Parathyroid adenoma (tissue), 2 donors: ENCODE results near the gene DPEP2.
A peak's percentile ranks its signal among the peaks of the same experiment; 100 is the strongest.
"Not testable (repeated sequence)": the region's sequence is repeated elsewhere in the genome, so short reads cannot be mapped to it uniquely, and the experiment has no call there.

Source experiments
- H2AFZ ChIP-seq: fragments of 300-600 bp; sonication (generic); one replicate; pipeline ENCODE4 v1.7.0; 2017; ENCODE audit warnings: antibody characterized with exemption, mild to moderate bottlenecking
- H3K27ac ChIP-seq: fragments of 300-600 bp; sonication (generic); one replicate; pipeline ENCODE4 v1.7.0; 2017
- H3K27me3 ChIP-seq: fragments of 300-600 bp; sonication (generic); one replicate; pipeline ENCODE4 v1.7.0; 2017; ENCODE audit warnings: low read length; ENCODE audit not compliant: control insufficient read depth, insufficient read depth
- H3K36me3 ChIP-seq: fragments of 300-600 bp; sonication (generic); one replicate; pipeline ENCODE4 v1.7.0; 2017; ENCODE audit warnings: low read length; ENCODE audit not compliant: control insufficient read depth, insufficient read depth
- H3K4me1 ChIP-seq: fragments of 300-600 bp; sonication (generic); one replicate; pipeline ENCODE4 v1.7.0; 2017; ENCODE audit warnings: control low read depth
- H3K4me2 ChIP-seq: fragments of 300-600 bp; sonication (generic); one replicate; pipeline ENCODE4 v1.7.0; 2017; ENCODE audit warnings: low read length
- H3K4me3 ChIP-seq: fragments of 300-600 bp; sonication (generic); one replicate; pipeline ENCODE4 v1.7.0; 2017; ENCODE audit warnings: low read depth, low read length
- H3K79me2 ChIP-seq: fragments of 300-600 bp; sonication (generic); one replicate; pipeline ENCODE4 v1.7.0; 2017; ENCODE audit warnings: control low read depth
- H3K9ac ChIP-seq: fragments of 300-600 bp; sonication (generic); one replicate; pipeline ENCODE4 v1.7.0; 2017; ENCODE audit warnings: mild to moderate bottlenecking
- H3K9me3 ChIP-seq: fragments of 300-600 bp; sonication (generic); one replicate; pipeline ENCODE4 v1.7.0; 2017; ENCODE audit warnings: low read length; ENCODE audit not compliant: control insufficient read depth
- CTCF ChIP-seq: fragments of 300-600 bp; sonication (generic); IDR thresholded peaks from one replicate; pipeline ENCODE4 v1.7.0; 2017; ENCODE audit warnings: antibody characterized with exemption, mild to moderate bottlenecking
- donor health status: primary hyperparathyroidism.

DPEP2 gene

GRCh38 chr16:67996666-67997065, 2.6 kb downstream of the DPEP2 start:
- Histone ChIP-seq H3K4me3 (no peak overlapping the region), H3K4me1 (no peaks in the 10 kb centered on the region), H3K36me3 (no peaks in the 10 kb centered on the region), H3K9me3 (no peaks in the 10 kb centered on the region), H3K27ac (no peak overlapping the region), H3K27me3 (no peaks in the 10 kb centered on the region), H3K79me2 (no peaks in the 10 kb centered on the region), H2AFZ (no peak overlapping the region), H3K4me2 (no peak overlapping the region), H3K9ac (no peak overlapping the region)
- TF ChIP-seq CTCF, result no peak

GRCh38 chr16:67995423-67995822, 3.9 kb downstream of the DPEP2 start:
- no peaks in the 10 kb centered on the region for H3K79me2 ChIP-seq

GRCh38 chr16:67994040-67994408, 5.3 kb downstream of the DPEP2 start:
- not testable (repeated sequence) for H3K4me3 ChIP-seq, H3K9ac ChIP-seq, H3K36me3 ChIP-seq, H3K4me2 ChIP-seq, H3K4me1 ChIP-seq, H3K27me3 ChIP-seq, H3K79me2 ChIP-seq, H3K9me3 ChIP-seq
- H2AFZ ChIP-seq, result peak overlapping the region; percentile 78
- H3K27ac ChIP-seq, result peak overlapping the region; percentile 11

More at GRCh38 chr16:67995423-67995822, 3.9 kb downstream of the DPEP2 start:
- Histone ChIP-seq H3K36me3 (no peaks in the 10 kb centered on the region), H3K27me3 (no peaks in the 10 kb centered on the region), H3K9me3 (no peaks in the 10 kb centered on the region), H3K4me2 (no peak overlapping the region), H3K9ac (no peak overlapping the region), H2AFZ (no peak overlapping the region), H3K4me1 (no peaks in the 10 kb centered on the region), H3K4me3 (no peak overlapping the region), H3K27ac (no peak overlapping the region)
- TF ChIP-seq CTCF, result no peak

DNA sequence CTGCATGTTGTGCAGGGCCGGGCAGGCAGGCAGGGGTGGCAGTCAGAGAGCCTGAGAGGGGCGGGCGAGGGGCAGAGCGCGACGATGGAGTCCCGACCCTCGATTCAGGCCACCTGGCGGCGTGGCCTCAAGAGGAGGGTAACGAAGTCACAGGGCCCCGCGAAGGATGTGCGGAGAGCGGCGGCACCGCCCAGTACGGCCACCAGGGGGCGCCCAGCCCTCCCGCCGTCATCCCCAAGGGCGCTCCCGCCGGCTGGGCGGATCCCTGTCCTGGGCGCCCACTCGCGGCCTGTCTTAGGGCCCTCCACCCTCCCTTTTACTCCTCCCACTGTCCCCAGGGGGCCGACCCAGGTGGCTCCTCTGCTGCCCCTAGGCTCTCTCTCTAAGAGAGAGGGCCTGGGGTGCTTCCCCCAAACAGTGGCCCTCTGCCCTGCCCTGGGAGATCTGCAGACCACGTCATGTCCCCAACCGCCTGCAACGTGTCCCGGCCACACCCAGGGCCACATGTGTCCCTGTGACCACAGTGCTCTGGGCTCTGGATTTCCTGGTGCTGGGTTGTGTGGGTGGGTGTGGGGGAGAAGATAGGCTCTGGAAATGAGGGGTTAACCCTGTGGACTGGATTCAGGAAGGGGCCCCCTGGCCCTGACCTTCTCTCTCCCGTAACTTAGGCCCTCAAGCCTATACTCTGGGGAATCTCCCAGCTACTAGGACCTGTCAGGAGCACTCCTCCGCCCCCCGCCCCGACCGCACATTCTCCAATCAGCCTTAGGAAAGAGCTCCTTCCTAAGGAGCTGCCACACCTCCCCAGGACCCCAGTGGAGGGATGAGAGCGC, 5.9 kb downstream of the DPEP2 start:
- Histone ChIP-seq H2AFZ (peak overlapping the region; percentile 78), H3K79me2 (no peaks in the 10 kb centered on the region), H3K27ac (peak overlapping the region; percentile 11), H3K4me1 (no peaks in the 10 kb centered on the region), H3K27me3 (no peaks in the 10 kb centered on the region), H3K36me3 (no peaks in the 10 kb centered on the region), H3K9me3 (no peaks in the 10 kb centered on the region), H3K4me3 (no peak overlapping the region), H3K4me2 (peak overlapping the region; percentile 45), H3K9ac (no peak overlapping the region)
- TF ChIP-seq CTCF, result peak; percentile 96

DNA sequence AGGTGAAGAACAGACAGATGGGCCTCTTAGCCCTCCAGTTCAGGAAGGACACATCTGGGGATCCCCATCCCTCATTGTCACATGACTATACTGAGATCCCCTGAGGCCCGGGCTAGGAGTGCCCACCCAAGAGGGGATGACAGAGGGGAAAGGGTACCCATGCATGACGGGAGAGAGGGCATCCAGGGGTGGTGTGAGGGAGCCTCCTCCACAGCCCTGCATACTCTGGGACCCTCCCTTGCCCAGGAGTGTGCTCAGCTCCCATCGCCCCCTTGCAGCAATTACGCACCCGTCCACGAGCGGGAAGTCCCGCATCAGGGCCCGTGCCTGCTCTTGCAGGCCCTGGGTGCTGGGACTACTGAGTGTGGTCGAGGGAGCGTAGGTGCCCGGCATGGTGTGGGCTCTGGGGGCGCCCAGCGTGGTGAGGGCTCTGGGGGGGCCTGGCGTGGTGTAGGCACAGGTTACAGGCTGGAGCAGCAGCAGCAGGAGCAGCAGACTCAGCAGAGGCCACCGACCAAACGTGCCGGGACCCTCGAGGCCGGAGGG, 6.5 kb downstream of the DPEP2 start:
- H3K4me1 ChIP-seq, result no peaks in the 10 kb centered on the region
- peak overlapping the region; percentile 24 for H3K27ac ChIP-seq
- no peaks in the 10 kb centered on the region for H3K79me2 ChIP-seq
- H3K4me3 ChIP-seq, result no peak overlapping the region
- no peaks in the 10 kb centered on the region for H3K9me3 ChIP-seq
- peak overlapping the region; percentile 78 for H2AFZ ChIP-seq
- no peaks in the 10 kb centered on the region for H3K36me3 ChIP-seq
- TF ChIP-seq CTCF, result no peak
- no peak overlapping the region for H3K9ac ChIP-seq
- H3K4me2 ChIP-seq, result peak overlapping the region; percentile 45
- H3K27me3 ChIP-seq, result no peaks in the 10 kb centered on the region
